Sciatic nerve (tissue), 2 donors: ENCODE measurements around the gene HS6ST3. TPM values are rescaled to one million over a fixed set of nuclear protein-coding genes. Genes with fewer than 3 reads are reported as not detected.
"Not testable (repeated sequence)": the region's sequence is repeated elsewhere in the genome, so short reads cannot be mapped to it uniquely, and the experiment has no call there.

Source experiments
- ATAC-seq: fragments of 200-7000 bp; cut with Tn5 transposase; one replicate; pipeline ENCODE4 v1.9.1; 2020; ENCODE audit warnings: mild to moderate bottlenecking, moderate library complexity
- DNase-seq: peaks from one replicate; pipeline ENCODE4 v3.0.0-alpha.2; 2020; ENCODE audit warnings: low spot score
- intact Hi-C: fragments of 100-400 bp; cut with DNase I; formaldehyde crosslinking; loops from one replicate; pipeline ENCODE4 v1.14.2; 2022
- total RNA-seq: library from RNA; stranded (reverse); fragmentation: NEBNext Ultra II Directional; extraction: Animal tissue kit (Norgen Biotek cat#: 25700); gene quantifications from one replicate; pipeline ENCODE4 v1.2.1, GENCODE V29; 2021
- donor health status: DM: no; HTN: no; CAD: no.
- donor health status: DM: no; HTN: no; CAD: no.

Gene HS6ST3
- total RNA-seq = 0.22 TPM

DNA sequence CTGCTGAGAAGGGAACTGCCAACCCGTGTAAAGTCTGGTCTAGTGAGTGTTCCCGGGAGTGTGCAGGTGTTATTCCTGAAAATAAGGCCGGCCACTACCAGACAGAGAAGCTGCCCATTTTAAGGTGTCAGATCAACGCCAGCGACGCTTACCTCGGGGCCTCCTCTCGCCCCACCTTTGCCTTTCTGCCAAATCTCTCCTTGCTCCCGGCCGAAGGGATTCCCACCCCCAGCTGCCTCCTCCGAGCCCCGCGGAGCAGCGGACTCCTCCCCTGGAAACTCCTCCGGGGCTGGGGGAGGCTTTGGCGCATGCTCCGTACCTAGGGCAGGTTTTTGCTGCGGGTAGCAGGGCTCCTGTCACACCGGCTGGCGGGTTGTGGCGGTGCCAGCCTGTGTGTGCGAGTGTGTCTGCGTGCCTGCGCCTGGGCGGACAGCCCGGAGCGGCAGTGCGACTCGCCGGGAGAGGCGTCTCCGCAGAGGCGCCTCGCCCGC, at the start of gene HS6ST3:
Gene HS6ST3 (plus strand): TSS at position 359 of the 491 bp plus-strand sequence.
- DNase-seq = no peak
- no peak for ATAC-seq
- intact Hi-C loops = no loop called here

DNA sequence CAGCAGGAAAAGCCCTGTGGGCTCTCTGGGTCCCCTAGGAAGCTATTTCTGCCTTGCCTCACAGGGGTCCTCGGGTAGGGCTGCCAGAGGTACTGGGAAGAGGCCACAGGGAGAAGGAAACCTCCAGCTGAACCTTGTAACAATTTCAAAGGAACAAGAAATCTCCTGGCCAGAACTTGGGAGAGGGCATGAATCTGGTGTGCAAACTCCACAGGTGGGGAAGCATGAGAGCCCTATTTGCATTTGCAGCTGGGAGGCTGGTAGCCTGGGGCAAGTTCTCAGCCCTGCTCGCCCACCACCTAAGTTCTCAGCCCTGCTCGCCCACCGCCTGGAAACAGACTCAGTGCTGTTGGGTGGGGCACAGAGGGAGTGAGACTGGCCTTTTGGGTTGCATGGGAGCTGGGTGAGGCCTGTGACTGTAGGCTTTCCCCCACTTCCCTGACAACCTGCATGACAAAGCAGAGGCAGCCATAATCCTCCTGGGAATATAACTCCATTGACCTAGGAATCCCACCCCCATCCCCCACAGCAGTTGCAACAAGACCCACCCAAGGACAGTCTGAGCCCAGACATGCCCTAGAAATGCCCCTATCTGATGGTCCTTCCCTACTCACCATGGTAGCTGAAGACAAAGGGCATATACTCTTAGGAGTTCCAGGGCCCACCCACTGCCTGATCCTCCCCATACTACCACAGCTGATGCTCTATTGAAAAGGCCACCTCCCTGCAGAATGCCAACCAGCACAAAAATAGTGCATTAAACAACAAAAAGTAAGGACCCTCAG, 48.4 kb upstream of the HS6ST3 start:
- intact Hi-C loops = no loop called here
- no peak for DNase-seq
- no peak for ATAC-seq

- ATAC-seq = no peak
These were observed 45.7 kb upstream of the HS6ST3 start for GRCh38 chr13:96044238-96044637.

GRCh38 chr13:96046449-96047126, 43.3 kb upstream of the HS6ST3 start:
- intact Hi-C loops, ATAC-seq, DNase-seq: not testable (repeated sequence)

More at GRCh38 chr13:96044238-96044637, 45.7 kb upstream of the HS6ST3 start:
- DNase-seq = no peak
- intact Hi-C loops = no loop called here

- ATAC-seq, DNase-seq, intact Hi-C loops: not testable (repeated sequence)
These were observed 39.0 kb upstream of the HS6ST3 start for GRCh38 chr13:96050955-96051354.

DNA sequence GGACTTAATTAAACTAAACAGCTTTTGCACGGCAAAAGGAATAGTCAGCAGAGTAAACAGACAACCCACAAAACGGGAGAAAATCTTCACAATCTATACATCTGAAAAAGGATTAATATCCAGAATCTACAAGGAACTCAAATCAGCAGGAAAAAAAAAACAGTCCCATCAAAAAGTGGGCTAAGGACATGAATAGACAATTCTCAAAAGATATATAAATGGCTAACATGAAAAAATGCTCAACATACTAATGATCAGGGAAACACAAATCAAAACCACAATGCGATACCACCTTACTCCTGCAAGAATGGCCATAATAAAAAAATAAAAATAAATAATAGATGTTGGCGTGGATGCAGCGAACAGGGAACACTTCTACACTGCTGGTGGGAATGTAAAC, 38.4 kb upstream of the HS6ST3 start:
- ATAC-seq, DNase-seq, intact Hi-C loops: not testable (repeated sequence)

DNA sequence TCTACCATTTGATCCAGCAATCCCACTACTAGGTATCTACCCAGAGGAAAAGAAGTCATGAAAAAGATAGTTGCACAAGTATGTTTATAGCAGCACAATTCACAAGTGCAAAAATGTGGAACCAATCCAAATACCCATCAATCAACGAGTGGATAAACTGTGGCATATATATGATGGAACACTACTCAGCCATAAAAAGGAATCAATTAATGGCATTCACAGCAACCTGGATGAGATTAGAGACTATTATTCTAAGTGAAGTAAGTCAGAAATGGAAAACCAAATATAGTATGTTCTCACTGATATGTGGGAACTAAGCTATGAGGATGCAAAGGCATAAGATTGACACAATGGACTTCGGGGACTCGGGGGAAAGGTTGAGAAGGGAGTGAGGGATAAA, 38.0 kb upstream of the HS6ST3 start:
- DNase-seq, ATAC-seq, intact Hi-C loops: not testable (repeated sequence)

DNA sequence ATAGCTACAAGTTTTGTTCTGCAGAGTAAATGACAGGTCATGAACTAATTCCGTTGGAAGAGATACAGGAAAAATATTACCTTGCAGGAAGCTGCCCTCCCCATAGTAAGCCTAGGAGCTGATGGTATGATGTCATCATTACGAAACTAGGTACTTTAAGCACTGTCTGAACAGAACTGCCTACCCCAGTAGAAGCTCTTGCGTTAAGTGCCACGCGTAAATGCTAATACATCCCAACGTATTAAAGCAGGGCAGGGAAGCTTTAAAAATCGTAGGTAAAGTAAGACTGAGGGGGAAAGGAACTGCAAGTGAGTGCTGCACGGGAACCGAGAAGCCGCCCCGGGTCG, 37.3 kb upstream of the HS6ST3 start:
- DNase-seq (no peak), ATAC-seq (peak; percentile 52)
- intact Hi-C loops = no loop called here

DNA sequence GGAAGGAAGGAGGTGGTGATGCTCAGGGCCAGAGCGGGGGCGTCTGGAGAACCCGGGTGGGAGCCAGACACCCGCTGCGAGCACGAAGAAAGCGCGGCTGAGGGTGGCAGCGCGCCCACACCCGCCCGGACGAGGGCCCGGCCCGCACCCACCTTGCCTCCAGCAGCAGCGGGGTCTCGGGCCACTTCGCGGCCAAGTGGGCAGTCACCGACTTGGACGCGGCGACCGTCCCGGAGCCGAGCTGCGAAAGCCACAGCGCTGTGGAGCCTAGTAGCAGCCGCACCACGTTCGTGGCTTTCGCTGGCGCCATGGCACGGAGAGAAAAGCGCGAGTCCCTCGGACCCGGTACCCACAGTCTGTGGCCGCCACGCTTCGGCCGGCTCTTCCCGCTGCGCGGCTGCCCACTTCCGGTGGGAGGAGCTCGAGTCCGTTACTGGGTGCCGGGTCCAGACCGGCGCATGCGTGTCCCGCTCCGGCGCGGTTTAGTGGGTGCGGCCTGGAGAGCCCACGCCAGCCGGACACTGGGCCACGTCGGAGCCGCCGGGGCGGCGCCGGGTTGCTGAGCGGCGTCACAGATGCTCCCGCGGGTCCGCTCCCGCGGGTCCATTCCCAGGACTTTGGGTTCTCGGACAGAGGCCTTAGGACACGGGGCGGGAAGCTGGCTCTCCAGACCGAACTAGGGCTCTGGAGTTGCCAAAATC, 36.8 kb upstream of the HS6ST3 start, which contains the start of gene UGGT2:
Gene UGGT2 (minus strand): TSS at position 399 of the 701 bp plus-strand sequence. CDS start 89 bp downstream, at position 310.
- ATAC-seq (peak; percentile 100), DNase-seq (peak; percentile 95)
- intact Hi-C loops = no loop called here

GRCh38 chr13:96065849-96066248, 24.1 kb upstream of the HS6ST3 start:
- intact Hi-C loops = no loop called here
- DNase-seq = no peak
- no peak for ATAC-seq

DNA sequence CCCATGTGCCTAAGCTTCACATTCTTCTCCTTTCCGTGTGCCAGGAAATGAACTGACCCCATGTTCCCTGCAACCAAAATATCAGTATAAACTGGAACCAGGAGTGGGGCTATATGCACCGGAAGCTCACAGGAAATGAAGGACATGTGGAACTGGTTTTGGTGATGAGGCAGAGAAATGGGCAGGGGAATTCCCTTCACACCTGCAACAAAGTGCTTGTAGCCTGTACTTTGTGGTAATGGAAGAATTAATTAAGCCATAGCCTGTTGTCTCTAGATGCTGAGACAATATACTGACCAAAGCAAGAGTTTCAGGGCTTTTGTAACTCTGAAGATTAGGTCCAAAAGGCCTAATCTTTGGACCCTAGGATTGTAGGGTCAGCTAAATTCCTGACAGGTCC, 21.2 kb upstream of the HS6ST3 start:
- DNase-seq = no peak
- intact Hi-C loops = no loop called here
- no peak for ATAC-seq

DNA sequence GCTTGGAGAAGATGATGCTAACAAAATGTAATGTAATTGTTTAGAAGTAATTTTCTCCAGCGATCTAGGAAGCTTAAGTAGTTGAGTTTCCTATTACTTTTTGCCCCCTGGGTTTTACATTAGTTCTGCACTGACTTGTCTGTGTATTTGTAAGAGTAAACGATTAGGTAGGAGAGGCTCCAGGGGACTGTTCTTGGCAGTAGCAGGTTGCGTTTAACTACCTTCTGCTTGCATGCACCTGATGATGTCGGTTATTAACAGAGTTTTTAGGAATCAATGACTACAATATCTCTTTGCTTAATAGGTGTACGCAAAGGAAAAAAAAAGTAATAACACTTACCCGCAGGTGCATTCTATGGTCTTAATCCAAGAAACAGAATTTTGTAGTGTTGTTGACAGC, 18.4 kb upstream of the HS6ST3 start:
- DNase-seq (no peak), ATAC-seq (no peak)
- intact Hi-C loops = no loop called here

- intact Hi-C loops = no loop called here
- ATAC-seq (no peak), DNase-seq (no peak)
These were observed 17.5 kb upstream of the HS6ST3 start for GRCh38 chr13:96072392-96072791.

- intact Hi-C loops = no loop called here
- ATAC-seq (no peak), DNase-seq (no peak)
These were observed 13.9 kb upstream of the HS6ST3 start for GRCh38 chr13:96075953-96076543.

GRCh38 chr13:96080676-96081075, 9.2 kb upstream of the HS6ST3 start:
- ATAC-seq (no peak), DNase-seq (no peak)
- intact Hi-C loops = no loop called here

DNA sequence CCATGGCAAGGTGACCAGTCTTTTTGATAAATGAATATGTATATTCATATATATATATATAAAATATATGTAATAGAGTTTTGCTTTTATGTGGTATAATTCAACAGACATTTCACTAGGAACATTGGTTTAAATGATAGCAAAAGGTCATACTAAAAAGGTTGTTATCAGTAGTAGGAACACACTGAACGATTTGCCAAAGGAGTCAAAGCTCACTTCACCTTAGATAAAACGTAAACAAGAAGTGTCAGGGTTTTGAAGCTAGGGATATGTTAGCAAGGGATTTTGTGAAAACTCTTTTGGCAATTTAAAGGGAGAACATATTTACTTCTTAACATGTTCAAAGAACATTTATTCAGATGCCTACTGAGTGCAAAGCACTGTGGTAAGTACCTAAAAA, 8.0 kb upstream of the HS6ST3 start:
- intact Hi-C loops = no loop called here
- ATAC-seq = no peak
- DNase-seq = no peak

- ATAC-seq (no peak), DNase-seq (no peak)
- intact Hi-C loops = no loop called here
These were observed 7.3 kb upstream of the HS6ST3 start for GRCh38 chr13:96082640-96083039.

DNA sequence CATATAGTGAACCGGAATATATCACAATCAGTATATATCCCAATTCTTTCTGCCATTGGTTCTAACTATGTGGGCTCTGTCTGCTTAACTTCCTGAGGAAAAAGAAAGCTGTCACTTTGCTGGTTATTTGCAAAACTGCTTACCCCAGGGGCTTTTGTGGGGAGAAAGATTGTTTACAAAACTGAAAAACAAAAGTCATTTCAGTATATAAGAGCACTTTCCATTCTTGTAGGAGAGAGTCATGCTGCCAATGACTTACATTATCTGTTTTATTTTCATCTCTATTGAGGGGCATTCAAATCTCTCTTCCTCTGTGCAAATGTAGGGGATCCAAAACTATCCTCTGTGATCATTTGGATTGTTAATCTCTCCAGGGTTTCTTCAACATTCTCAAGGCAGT, 3.2 kb upstream of the HS6ST3 start:
- intact Hi-C loops = no loop called here
- no peak for ATAC-seq
- no peak for DNase-seq

DNA sequence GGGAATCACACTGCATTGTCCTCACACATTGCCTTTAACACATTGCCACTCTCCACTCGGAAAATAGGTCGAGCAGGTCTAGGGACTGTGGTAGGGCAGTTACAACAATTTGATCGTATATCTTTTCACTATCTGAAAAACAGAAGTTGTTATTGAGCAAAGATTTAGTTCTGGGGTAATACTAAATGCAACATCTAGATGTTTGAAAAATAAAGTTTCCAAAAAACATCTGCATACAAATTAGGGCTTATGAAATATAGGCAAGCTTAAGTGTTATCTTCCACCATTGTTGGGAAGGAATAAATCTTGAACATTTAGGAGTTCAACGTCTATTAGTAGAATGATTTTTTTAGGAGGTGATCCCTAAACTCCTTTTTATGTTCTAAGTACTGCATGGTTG, 768 bp upstream of the HS6ST3 start:
- DNase-seq (no peak), ATAC-seq (no peak)
- intact Hi-C loops = no loop called here
